ENCODE measurements around the gene CFAP20DC.
A peak's percentile ranks its signal among the peaks of the same experiment; 100 is the strongest.
"Not testable (repeated sequence)": the region's sequence is repeated elsewhere in the genome, so short reads cannot be mapped to it uniquely, and the experiment has no call there.

The CFAP20DC gene

GRCh38 chr3:58868097-58868779 lies 181.6 kb downstream of the CFAP20DC start:
- no peak for DNase-seq

GRCh38 chr3:58867621-58868020 lies 182.2 kb downstream of the CFAP20DC start:
- DNase-seq: no peak

GRCh38 chr3:58866079-58866478 lies 183.7 kb downstream of the CFAP20DC start:
- DNase-seq: no peak

- DNase-seq: no peak
These were observed 185.3 kb downstream of the CFAP20DC start for GRCh38 chr3:58864480-58864879.

GRCh38 chr3:58863206-58863605 lies 186.6 kb downstream of the CFAP20DC start:
- DNase-seq: no peak

GRCh38 chr3:58861551-58861950 lies 188.3 kb downstream of the CFAP20DC start:
- no peak for DNase-seq

GRCh38 chr3:58858126-58858525 lies 191.7 kb downstream of the CFAP20DC start:
- DNase-seq: no peak

- no peak for DNase-seq
These were observed 192.4 kb downstream of the CFAP20DC start for GRCh38 chr3:58857402-58857801.

GRCh38 chr3:58848826-58849225 lies 201.0 kb downstream of the CFAP20DC start:
- no peak for DNase-seq

GRCh38 chr3:58842050-58842747 lies 207.6 kb downstream of the CFAP20DC start:
- not testable (repeated sequence) for DNase-seq

GRCh38 chr3:58840949-58841348 lies 208.9 kb downstream of the CFAP20DC start:
- DNase-seq: no peak

GRCh38 chr3:58839964-58840363 lies 209.9 kb downstream of the CFAP20DC start:
- DNase-seq: no peak

- DNase-seq: no peak
These were observed 210.6 kb downstream of the CFAP20DC start for GRCh38 chr3:58839187-58839586.

GRCh38 chr3:58837856-58838255 lies 212.0 kb downstream of the CFAP20DC start:
- no peak for DNase-seq

- no peak for DNase-seq
These were observed 212.5 kb downstream of the CFAP20DC start for GRCh38 chr3:58837141-58837843.

- no peak for DNase-seq
These were observed 214.7 kb downstream of the CFAP20DC start for GRCh38 chr3:58835086-58835485.

- DNase-seq: no peak
These were observed 216.3 kb downstream of the CFAP20DC start for GRCh38 chr3:58833491-58833890.

- peak in 3 of 51 donors; percentile 5 to 11 (median 10) for DNase-seq
These were observed 220.4 kb downstream of the CFAP20DC start for GRCh38 chr3:58829321-58830000.

GRCh38 chr3:58824777-58825176 lies 225.0 kb downstream of the CFAP20DC start:
- no peak for DNase-seq

- DNase-seq: peak in 32 of 51 donors; percentile 0 to 66 (median 20)
These were observed 225.5 kb downstream of the CFAP20DC start for GRCh38 chr3:58824285-58824684.

GRCh38 chr3:58806551-58807244 lies 243.1 kb downstream of the CFAP20DC start:
- DNase-seq: not testable (repeated sequence)
